ENCODE measurements around the gene HSBP1L1. TPM values are rescaled to one million over a fixed set of nuclear protein-coding genes. Genes with fewer than 3 reads are reported as not detected.

The HSBP1L1 gene
- 9.5 and 26.3 TPM in 2 replicates for polyA plus RNA-seq

GRCh38 chr18:79964330-79965118, at the start of gene HSBP1L1:
Gene HSBP1L1, plus strand, starts transcription at chr18:79964643. Its CDS starts 93 bp downstream, at chr18:79964736.

GRCh38 chr18:79951545-79952455, 12.6 kb upstream of the HSBP1L1 start, which contains the start of gene SLC66A2:
Gene SLC66A2, minus strand, starts transcription at chr18:79951653. Its CDS starts 727 bp downstream, at chr18:79950926.

DNA sequence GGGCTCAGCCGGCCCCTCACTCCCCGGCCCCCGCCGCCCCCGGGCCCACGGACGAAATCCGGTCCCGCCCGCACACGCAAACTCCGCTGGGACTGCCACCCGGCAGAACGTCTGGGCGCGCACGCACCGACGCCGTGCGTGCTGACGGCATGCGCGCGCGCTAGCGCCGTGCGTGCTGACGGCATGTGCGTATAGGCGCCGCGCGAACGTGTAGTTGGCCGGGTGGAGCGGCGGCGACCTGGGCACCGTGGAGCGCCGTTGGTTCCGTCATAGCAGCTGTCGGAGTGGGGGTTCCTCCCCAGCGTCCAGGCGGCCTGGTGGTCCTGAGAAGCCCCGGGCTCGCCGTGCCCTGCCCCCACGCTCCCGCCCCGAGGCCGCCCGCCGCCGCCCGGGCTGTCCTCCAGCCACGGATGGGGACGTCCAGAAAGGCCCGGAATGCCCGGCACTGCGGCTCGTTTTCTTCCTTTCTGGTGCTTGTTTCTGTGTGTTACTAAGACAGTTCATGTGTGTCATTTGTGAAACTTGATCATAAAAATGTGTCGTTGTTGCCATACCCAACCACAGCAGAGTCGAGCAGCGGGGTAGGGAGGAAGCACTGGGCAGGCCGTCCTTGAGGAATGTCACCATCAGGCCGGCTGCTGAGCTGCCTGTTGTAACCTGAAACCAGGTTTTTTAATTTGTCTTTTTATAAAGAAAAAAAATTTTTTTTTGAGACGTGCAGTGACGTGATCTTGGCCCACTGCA, 24.2 kb downstream of the HSBP1L1 start, which contains the start of gene TXNL4A:
Gene TXNL4A, minus strand, starts transcription at position 113 of the 744 bp plus-strand sequence. CDS start 171 bp downstream, outside the sequence.

Other genes with a start within 250 kb of the HSBP1L1 start
- gene KCNG2, start 166.7 kb upstream of the HSBP1L1 start, polyA plus RNA-seq, result not detected in 2 replicates
- gene SLC66A2, start 13.0 kb upstream of the HSBP1L1 start, polyA plus RNA-seq, result 5.1 and 6.9 TPM in 2 replicates
- 243 and 270 TPM in 2 replicates for gene TXNL4A, start 23.9 kb downstream of the HSBP1L1 start, polyA plus RNA-seq
- 2.6 and 8.2 TPM in 2 replicates for gene RBFA, start 69.8 kb downstream of the HSBP1L1 start, polyA plus RNA-seq
- 8.9 and 9.1 TPM in 2 replicates for gene ADNP2, start 144.6 kb downstream of the HSBP1L1 start, polyA plus RNA-seq